CD4-positive, alpha-beta T cell treated with Interleukin-21 for 1 hour (primary cell): ENCODE data around the gene LCOR.
"Not testable (repeated sequence)": the region's sequence is repeated elsewhere in the genome, so short reads cannot be mapped to it uniquely, and the experiment has no call there.

Source experiments
- DNase-seq: peaks from one replicate; pipeline ENCODE4 v3.0.0-alpha.2; 2020

Gene LCOR

GRCh38 chr10:96840841-96841518 lies 8.9 kb downstream of the LCOR start:
- DNase-seq, result no peak

DNA sequence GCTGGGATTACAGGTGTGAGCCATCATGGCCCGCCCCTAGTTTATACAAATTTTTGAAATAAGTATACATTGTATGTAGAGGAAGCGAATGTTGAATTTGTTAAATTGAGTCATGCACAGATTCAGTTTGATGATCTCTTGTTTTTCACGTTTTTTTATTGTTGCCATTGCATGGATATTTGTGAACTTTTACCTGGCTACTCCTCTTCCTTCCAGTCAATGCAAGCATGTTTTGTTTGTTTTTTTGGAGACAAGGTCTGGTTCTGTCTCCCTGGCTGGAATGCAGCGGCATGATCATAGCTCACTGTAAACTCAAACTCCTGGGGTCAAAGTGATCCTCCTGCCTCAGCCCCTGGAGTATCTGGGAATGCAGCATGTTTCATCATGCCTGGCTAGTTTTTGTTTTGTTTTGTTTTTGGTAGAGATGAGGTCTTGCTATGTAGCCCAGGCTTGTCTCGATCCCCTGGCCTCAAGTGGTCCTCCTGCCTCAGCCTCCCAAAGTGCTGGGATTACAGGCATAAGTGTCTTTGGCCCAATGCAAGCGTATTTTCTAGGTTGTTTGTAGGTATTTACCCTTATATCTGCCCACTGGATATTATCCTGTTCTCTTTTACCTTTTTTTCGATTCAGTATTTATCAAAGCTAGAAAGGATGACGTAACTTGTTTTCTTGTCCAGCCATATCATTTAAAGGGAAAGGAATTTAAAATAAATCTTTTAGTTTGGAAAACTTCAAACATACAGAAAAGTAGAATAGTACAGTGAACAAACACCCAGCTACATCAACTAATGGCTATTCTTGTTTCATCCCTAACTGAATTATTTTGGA lies 11.0 kb downstream of the LCOR start:
- DNase-seq, result no peak

DNA sequence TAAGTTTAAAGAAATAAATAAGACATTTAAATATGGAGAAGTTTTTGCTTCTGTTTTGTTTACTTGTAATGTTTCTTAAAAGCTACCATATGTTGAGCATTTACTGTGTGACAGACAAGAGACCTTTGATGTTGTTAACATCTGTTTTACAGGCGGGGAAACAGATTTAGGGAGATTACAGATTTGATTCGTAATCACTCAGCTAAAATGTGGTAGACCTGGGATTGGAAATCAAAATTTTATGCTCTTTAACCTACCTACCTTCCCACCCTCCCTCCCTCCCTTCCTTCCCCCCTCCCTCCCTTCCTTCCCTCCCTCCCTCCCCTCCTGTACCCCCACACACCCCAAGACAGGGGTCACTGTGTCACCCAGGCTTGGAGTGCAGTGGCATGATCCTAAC lies 11.7 kb downstream of the LCOR start:
- DNase-seq, result no peak

- no peak for DNase-seq
These were observed 14.3 kb downstream of the LCOR start for GRCh38 chr10:96846395-96846794.

- DNase-seq, result no peak
These were observed 14.8 kb downstream of the LCOR start for GRCh38 chr10:96846926-96847325.

DNA sequence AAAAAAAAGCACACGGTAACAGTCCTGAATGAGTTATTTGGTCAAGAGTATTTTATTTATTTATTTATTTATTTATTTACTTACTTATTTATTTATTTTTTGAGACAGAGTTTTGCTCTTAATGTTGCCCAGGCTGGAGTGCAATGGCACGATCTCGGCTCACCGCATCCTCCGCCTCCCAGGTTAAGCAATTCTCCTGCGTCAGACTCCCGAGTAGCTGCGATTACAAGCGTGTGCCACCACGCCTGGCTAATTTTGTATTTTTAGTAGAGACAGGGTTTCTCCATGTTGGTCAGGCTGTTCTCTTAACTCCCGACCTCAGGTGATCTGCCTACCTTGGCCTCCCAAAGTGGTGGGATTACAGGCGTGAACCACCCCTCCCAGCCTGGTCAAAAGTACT lies 15.3 kb downstream of the LCOR start:
- DNase-seq, result not testable (repeated sequence)

- no peak for DNase-seq
These were observed 18.0 kb downstream of the LCOR start for GRCh38 chr10:96850113-96850512.

DNA sequence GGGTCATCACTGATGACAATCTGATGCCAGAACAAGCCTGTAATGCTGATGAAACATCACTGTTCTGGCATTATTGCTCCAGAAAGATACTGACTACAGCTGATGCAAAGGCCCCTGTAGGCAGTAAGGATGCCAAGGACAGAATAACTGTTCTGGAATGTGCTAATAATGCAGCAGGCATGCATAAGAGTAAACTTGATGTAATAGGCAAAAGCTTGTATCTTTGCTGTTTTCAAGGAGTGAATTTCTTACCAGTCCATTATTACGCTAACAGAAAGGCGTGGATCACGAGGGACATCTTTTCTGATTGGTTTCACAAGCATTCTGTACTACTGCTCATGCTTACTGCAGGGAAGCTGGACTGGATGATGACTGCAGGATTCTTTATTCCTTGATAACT lies 18.7 kb downstream of the LCOR start:
- no peak for DNase-seq

- DNase-seq, result no peak
These were observed 19.2 kb downstream of the LCOR start for GRCh38 chr10:96851281-96851680.

DNA sequence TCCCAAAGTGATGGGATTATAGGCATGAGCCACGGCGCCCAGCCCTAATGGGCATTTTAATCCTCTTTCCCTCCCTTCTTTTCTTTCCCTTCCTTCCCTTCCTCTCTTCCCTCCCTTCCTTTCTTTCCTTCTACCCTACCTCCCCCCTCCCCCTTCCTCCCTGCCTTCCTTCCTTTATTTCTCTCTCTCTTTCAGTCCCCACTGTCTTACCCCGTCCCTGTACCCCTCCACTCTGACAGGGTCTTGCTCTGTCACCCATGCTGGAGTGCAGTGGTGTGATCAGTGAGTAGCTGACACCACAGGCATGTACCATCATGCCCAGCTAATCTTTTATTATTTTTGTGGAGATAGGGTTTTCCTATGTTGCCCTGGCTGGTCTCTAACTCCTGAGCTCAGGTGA lies 24.2 kb downstream of the LCOR start:
- no peak for DNase-seq

DNA sequence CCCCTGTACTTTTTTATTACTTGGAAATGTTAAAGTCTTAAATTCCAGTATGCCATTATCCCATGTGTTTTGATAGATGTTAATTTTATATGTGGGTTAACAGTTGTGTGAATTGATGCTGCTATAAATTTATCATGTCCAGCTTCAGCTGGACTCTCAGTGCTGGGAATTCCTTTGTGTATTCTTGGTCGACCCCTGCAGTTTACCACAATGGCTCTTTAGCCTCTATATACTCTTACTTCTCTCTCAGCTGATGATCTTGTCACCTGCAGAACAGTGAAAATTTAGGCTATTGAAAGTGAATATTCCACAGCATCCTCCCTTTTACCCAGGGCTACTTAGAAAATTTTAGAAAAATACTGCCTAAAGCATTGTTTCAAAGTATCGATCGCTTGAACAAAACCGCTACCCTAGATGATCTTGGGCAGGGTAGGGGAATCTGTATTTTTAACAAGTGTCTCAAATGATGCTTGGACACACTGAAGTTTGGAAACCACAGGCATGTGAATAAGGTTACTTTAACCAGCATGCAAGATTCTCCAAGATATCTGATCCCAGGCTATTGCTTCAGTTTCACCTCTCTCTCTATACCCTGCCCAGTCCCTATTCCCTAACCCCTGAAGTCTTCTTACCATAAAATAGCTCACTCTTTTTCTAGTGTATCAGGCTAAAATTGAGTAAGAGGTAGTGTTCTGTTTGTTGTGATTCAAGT lies 25.4 kb downstream of the LCOR start:
- no peak for DNase-seq

DNA sequence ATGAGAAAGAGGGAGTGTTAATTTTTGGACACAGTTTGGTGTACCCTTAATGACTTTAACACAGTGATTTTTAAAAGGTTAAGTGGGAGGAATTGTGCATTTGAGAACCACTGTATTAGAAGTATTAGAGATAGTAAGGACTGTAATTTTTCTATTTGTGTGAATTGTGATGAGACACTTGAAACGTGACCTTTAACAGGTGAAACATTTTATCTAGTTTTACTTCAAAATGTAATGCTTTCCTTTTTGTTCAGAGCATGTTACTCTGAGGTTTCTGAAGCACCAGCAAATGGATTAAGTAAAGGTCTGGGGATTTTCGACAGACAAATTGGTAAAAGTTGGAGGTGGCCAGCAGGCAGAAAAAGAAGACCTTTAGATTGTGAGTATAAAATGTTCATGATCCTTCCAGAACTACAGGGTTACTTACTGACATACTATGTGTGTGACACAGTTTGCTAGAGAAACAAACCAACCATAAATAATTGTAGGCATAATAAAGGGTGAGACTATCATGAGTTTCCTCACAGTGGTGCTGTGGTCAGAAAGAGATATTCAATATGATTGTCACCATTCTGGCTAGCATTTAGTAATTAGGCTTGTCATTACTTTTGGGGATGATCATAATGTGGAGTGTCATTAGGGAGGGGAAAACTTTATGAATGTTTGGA lies 26.1 kb downstream of the LCOR start:
- no peak for DNase-seq

DNA sequence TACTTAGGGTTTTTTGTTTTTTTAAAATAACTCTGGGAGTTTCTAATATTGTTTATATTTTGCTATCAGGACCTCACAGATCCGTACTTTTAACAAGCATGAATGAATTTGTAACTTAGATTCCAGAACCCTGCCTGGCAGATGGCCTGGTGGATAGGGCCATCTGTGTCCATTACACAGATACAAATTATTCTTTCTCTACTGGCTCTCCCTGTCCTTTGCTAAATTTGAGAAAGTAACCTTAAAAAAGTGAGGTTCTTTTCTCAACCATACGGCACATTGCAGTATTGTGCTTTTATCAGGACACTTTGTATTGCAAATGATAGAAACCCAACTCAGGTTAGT lies 26.6 kb downstream of the LCOR start:
- DNase-seq, result no peak

- DNase-seq, result no peak
These were observed 28.7 kb downstream of the LCOR start for GRCh38 chr10:96860631-96861277.

GRCh38 chr10:96863922-96864543 lies 31.9 kb downstream of the LCOR start:
- DNase-seq, result no peak

DNA sequence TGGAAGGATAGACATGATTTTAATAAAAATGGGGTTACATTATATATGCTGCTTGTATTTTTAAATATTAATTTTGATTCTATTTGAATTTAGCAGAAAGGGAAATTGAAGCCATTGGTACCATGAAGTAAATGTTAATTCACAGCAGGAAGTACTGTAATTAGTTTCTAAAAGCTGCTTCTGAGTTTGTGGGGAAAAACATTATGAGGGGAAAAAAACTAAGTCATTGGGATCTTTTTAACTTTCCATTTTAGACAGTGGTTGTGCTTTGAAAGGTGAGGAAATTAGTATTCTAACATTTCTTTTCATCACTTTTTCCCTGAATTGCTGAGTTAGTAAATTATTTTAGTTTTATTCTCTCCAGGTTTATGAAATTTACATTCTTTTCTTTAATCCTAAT lies 41.0 kb downstream of the LCOR start:
- DNase-seq, result no peak

- no peak for DNase-seq
These were observed 41.8 kb downstream of the LCOR start for GRCh38 chr10:96873756-96874467.

DNA sequence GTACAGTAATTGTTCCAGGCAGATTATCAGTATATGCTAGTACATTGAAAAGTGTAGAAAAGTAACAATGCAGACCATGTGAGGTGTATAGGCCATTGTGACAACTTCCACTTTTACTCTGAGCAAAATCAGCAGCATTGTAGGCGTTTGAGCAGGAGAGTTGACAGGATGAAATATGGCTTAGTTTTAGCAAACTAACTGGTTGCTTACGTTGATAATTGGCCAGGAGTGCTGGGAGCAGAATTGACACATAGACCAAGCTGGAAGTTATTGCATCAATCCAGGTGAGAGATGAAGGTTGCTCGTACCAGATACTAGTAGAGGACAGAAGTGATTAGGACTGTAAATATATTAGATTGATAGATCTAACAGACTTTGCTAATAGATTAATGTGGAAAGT lies 46.0 kb downstream of the LCOR start:
- no peak for DNase-seq

DNA sequence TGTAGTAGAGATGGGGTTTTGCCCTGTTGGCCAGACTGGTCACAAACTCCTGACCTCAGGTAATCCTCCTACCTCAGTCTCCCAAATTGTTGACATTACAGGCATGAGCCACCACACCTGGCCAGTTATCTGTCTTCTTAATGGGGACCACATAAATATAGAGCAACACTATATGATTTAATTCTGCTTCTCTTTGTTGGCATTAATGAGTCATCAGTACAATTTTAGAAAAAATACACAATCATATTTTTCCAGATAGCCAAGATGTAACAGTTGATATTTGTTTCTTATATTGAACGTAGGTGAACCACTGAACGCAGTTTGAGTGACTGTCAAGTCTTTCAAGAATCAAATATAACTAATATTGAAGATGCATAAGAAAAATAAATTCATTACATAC lies 48.5 kb downstream of the LCOR start:
- no peak for DNase-seq

DNA sequence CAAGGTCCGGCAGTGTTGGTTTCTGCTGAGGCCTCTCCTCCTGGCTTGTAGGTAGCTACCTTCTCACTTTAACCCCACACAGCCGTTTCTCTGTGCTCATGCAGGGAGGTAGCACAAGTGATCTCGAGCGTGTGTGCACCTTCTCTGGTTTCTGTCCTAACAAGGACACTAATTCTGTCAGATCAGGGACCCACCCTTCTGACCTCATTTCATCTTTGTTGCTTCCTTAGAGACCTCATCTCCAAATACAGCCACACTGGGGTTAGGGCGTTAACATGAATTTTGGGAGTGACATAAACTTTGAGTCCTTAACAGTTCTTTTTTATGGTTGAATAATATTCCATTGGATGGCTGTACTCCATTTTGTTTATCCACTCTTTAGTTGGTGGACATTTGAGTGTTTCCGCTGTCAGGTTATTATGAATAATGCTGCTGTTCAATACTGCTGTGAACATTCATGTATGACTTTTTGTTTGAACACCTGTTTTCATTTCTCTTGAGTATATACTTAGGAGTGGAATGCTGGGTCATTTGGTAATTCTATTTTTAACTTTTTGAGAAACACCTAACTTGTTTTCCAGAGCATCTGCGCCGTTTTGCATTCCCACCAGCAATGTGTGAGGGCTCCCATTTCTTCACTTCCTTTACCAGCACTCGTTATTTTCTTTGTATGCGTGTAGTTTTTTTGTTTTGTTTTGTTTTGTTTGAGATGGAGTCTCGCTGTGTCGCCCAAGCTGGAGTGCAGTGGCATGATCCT lies 57.5 kb downstream of the LCOR start:
- DNase-seq, result no peak

GRCh38 chr10:96890172-96890513 lies 58.0 kb downstream of the LCOR start:
- no peak for DNase-seq
